ENCODE measurements around the gene PEX11B.
A peak's percentile ranks its signal among the peaks of the same experiment; 100 is the strongest.

Gene PEX11B

GRCh38 chr1:145961109-145961424 lies 42.5 kb upstream of the PEX11B start:
- TF ChIP-seq ZNF513 (tag by site-specific recombination; IDR thresholded peaks at IDR 0.05): no peak
- TF ChIP-seq HOXD13 (CRISPR knock-in tag; IDR thresholded peaks at IDR 0.05; ENCODE audit: borderline replicate concordance): no peak
- TF ChIP-seq MYNN (tag by site-specific recombination; IDR thresholded peaks at IDR 0.05; ENCODE audit: borderline replicate concordance): no peak
- TF ChIP-seq HIC1 (tag by site-specific recombination; IDR thresholded peaks at IDR 0.05): no peak
- TF ChIP-seq ZNF292 (tag by site-specific recombination; IDR thresholded peaks at IDR 0.05; ENCODE audit: borderline replicate concordance, low read depth): no peak
- TF ChIP-seq ZNF544 (tag by site-specific recombination; IDR thresholded peaks at IDR 0.05): no peak
- TF ChIP-seq ZNF658 (tag by site-specific recombination; IDR thresholded peaks at IDR 0.05): no peak
- TF ChIP-seq ZNF580 (tag by site-specific recombination; IDR thresholded peaks at IDR 0.05): no peak
- no peak for TF ChIP-seq ZBTB11 (tag by site-specific recombination; conservative IDR thresholded peaks at IDR 0.05; ENCODE audit: low read depth)
- TF ChIP-seq ZIC2 (tag by site-specific recombination; IDR thresholded peaks at IDR 0.05): no peak
- no peak for TF ChIP-seq ZNF548 (tag by site-specific recombination; IDR thresholded peaks at IDR 0.05)
- ChIA-PET CTCF (no interaction called here), POLR2A (interaction anchor here (0.9 kb wide), 1 partner anchor 69 kb away, joined by 3 read pairs; no protein-coding TSS in a partner anchor)
- Histone ChIP-seq H3K4me1 (ENCODE audit: control insufficient read depth, insufficient read depth, low read length) (peaks cover 12% of the 10 kb centered on the region), H3K9me3 (ENCODE audit: control insufficient read depth, insufficient read depth, low read depth, low read length) (no peaks in the 10 kb centered on the region), H3K27ac (ENCODE audit: extremely low read depth, low read depth, low read length) (peak overlapping the region; percentile 33; the same call in 1 of the 2 replicates), H3K36me3 (ENCODE audit: control insufficient read depth in 2 of 2, insufficient read depth in 1 of 2, low read length in 2 of 2) (no peaks in the 10 kb centered on the region), H3K4me3 (ENCODE audit: low read depth, low read length) (peak overlapping the region; percentile 56; the same call in 1 of the 2 replicates)

- Histone ChIP-seq H3K27ac (ENCODE audit: extremely low read depth, low read depth, low read length) (peak overlapping the region; percentile 33; the same call in 1 of the 2 replicates), H3K36me3 (ENCODE audit: control insufficient read depth in 2 of 2, insufficient read depth in 1 of 2, low read length in 2 of 2) (no peaks in the 10 kb centered on the region), H3K4me3 (ENCODE audit: low read depth, low read length) (peak overlapping the region; percentile 56), H3K4me1 (ENCODE audit: control insufficient read depth, insufficient read depth, low read length) (peaks cover 12% of the 10 kb centered on the region), H3K9me3 (ENCODE audit: control insufficient read depth, insufficient read depth, low read depth, low read length) (no peaks in the 10 kb centered on the region)
- POLR2A ChIA-PET: interaction anchor here (0.6 to 0.9 kb wide), 2 partner anchors 69 to 101 kb away, joined by 3 read pairs; no protein-coding TSS in a partner anchor
- CTCF ChIA-PET: no interaction called here
- TF ChIP-seq ZNF530 (tag by site-specific recombination; IDR thresholded peaks at IDR 0.05; ENCODE audit: low read depth): no peak
- TF ChIP-seq ZNF785 (tag by site-specific recombination; IDR thresholded peaks at IDR 0.05): no peak
- no peak for TF ChIP-seq ZNF488 (tag by site-specific recombination; IDR thresholded peaks at IDR 0.05)
- no peak for TF ChIP-seq ZNF16 (tag by site-specific recombination; IDR thresholded peaks at IDR 0.05; ENCODE audit: low read depth)
- TF ChIP-seq ZNF426 (tag by site-specific recombination; IDR thresholded peaks at IDR 0.05): no peak
- peak; percentile 93 for TF ChIP-seq ZNF561 (tag by site-specific recombination; IDR thresholded peaks at IDR 0.05; ENCODE audit: borderline replicate concordance)
- no peak for TF ChIP-seq ZNF10 (tag by site-specific recombination; IDR thresholded peaks at IDR 0.05)
- no peak for TF ChIP-seq SALL2 (tag by site-specific recombination; IDR thresholded peaks at IDR 0.05; ENCODE audit: borderline replicate concordance)
- peak; percentile 92 for TF ChIP-seq CTCF (tag by site-specific recombination; IDR thresholded peaks at IDR 0.05)
- TF ChIP-seq ZNF792 (tag by site-specific recombination; IDR thresholded peaks at IDR 0.05): no peak
- TF ChIP-seq ZBTB48 (tag by site-specific recombination; IDR thresholded peaks at IDR 0.05): peak; percentile 85
- TF ChIP-seq RBAK (tag by site-specific recombination; IDR thresholded peaks at IDR 0.05): no peak
- TF ChIP-seq GLIS2 (tag by site-specific recombination; IDR thresholded peaks at IDR 0.05): peak; percentile 98
These were observed 42.1 kb upstream of the PEX11B start for GRCh38 chr1:145960468-145961108.

Data from HEK293 (cell line).